GM18511 (cell line): ENCODE results near the gene DEFB119.
"Not testable (repeated sequence)": the region's sequence is repeated elsewhere in the genome, so short reads cannot be mapped to it uniquely, and the experiment has no call there.

Experiments
- ATAC-seq: cut with Tn5 transposase; IDR thresholded peaks from one replicate; pipeline ENCODE4 v1.9.1; 2021; ENCODE audit warnings: mild to moderate bottlenecking, moderate library complexity; ENCODE audit not compliant: unreplicated experiment

The DEFB119 gene

GRCh38 chr20:31390490-31390889, at the start of gene DEFB119:
Gene DEFB119, minus strand, starts transcription at chr20:31390590. Its CDS starts 107 bp downstream, at chr20:31390483.
- ATAC-seq: no peak

- ATAC-seq: no peak
Observed at GRCh38 chr20:31430568-31431115, 40.3 kb upstream of the DEFB119 start.

- ATAC-seq: not testable (repeated sequence)
Observed at GRCh38 chr20:31427576-31427975, 37.2 kb upstream of the DEFB119 start.

- not testable (repeated sequence) for ATAC-seq
Observed at GRCh38 chr20:31426891-31427551, 36.6 kb upstream of the DEFB119 start.

- no peak for ATAC-seq
Observed at GRCh38 chr20:31425797-31426196, 35.4 kb upstream of the DEFB119 start.

- ATAC-seq: no peak
Observed at GRCh38 chr20:31418307-31418706, 27.9 kb upstream of the DEFB119 start.

GRCh38 chr20:31415653-31416052, 25.3 kb upstream of the DEFB119 start:
- no peak for ATAC-seq

- no peak for ATAC-seq
Observed at GRCh38 chr20:31414381-31414780, 24.0 kb upstream of the DEFB119 start.

GRCh38 chr20:31410011-31410410, 19.6 kb upstream of the DEFB119 start:
- ATAC-seq: no peak

- no peak for ATAC-seq
Observed at GRCh38 chr20:31406115-31406514, 15.7 kb upstream of the DEFB119 start, which contains the start of gene DEFB121. Gene DEFB121, minus strand, starts transcription at chr20:31406215. Its CDS starts 63 bp downstream, at chr20:31406152.

- no peak for ATAC-seq
Observed at GRCh38 chr20:31403886-31404285, 13.5 kb upstream of the DEFB119 start.

GRCh38 chr20:31394900-31395299, 4.5 kb upstream of the DEFB119 start:
- ATAC-seq: no peak

- ATAC-seq: no peak
Observed at GRCh38 chr20:31392836-31393235, 2.4 kb upstream of the DEFB119 start.

- no peak for ATAC-seq
Observed at GRCh38 chr20:31374346-31374745, 16.0 kb downstream of the DEFB119 start.

- no peak for ATAC-seq
Observed at GRCh38 chr20:31368301-31368700, 22.1 kb downstream of the DEFB119 start, which contains the start of gene DEFB118. Gene DEFB118, plus strand, starts transcription at chr20:31368601. Its CDS starts 50 bp downstream, at chr20:31368651.

GRCh38 chr20:31364272-31364671, 26.1 kb downstream of the DEFB119 start:
- ATAC-seq: not testable (repeated sequence)

GRCh38 chr20:31363295-31363694, 27.1 kb downstream of the DEFB119 start:
- no peak for ATAC-seq

- ATAC-seq: no peak
Observed at GRCh38 chr20:31355981-31356380, 34.4 kb downstream of the DEFB119 start.

- ATAC-seq: no peak
Observed at GRCh38 chr20:31341470-31341869, 48.9 kb downstream of the DEFB119 start.

- no peak for ATAC-seq
Observed at GRCh38 chr20:31330893-31331292, 59.5 kb downstream of the DEFB119 start.
